SW480 (cell line): ENCODE data around the gene GNLY.

Experiments used
- DNase-seq: peaks from one replicate; pipeline ENCODE4 v3.0.0-alpha.2; 2016; ENCODE audit warnings: low spot score

The GNLY gene

GRCh38 chr2:85744741-85745601, 50.8 kb downstream of the GNLY start:
- DNase-seq: no peak

GRCh38 chr2:85745619-85746018, 51.5 kb downstream of the GNLY start:
- DNase-seq: no peak

GRCh38 chr2:85746321-85747004, 52.3 kb downstream of the GNLY start:
- DNase-seq: no peak

GRCh38 chr2:85747441-85747840, 53.3 kb downstream of the GNLY start:
- no peak for DNase-seq

DNA sequence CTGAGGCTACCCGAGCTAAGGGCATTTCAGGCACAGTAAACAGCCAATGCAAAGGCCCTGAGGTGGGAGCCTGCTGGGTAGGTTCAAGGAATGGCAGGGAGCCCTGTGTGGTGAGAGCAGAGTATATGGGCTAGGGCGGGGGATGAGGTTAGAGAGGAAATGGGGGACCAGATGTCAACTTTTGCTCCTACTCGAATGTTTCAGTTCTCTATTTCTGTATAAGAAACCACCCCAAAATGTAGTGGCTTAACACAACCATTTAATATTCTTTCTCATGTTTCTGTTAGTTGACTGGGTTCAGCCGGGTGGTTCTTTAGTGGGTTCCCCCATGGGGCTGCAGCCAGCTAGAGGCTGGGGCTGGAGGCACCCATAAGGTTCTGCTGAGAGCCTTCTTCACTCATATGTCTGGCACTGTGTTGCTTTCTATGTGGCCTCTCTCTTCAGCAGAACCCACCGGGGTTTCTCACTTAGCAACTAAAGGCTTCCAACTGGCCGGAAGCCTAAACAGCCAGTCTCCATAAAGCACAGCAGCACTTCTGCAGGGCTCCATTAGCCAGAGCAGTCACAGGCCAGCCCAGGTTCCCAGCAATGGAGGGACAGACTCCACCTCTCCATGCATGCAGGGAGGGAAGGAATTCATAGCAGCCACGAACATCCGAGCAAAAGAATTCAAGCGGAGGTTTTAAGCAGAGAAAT, 54.0 kb downstream of the GNLY start:
- no peak for DNase-seq
